GM23338 (cell line): Measurements from ENCODE around the gene DPYD.

Experiments used
- POLR2AphosphoS5 ChIP-seq: IDR thresholded peaks from 2 replicates; pipeline ENCODE4 v1.6.1; 2016; ENCODE audit warnings: antibody characterized with exemption, low read depth
- TF ChIP-seq, protein P1 (sequence below), 2 experiments: fragments of 200-600 bp in 1 of 2; sonication (generic) in 1 of 2; conservative IDR thresholded peaks; 2 replicates each; pipeline versions ENCODE4 v1.5.1 to v1.6.1; 2016 to 2017; ENCODE audit warnings: antibody characterized with exemption in 2 of 2, low read depth in 2 of 2, mild to moderate bottlenecking in 2 of 2, moderate library complexity in 1 of 2

GRCh38 chr1:97845805-97846204 lies 75.0 kb downstream of the DPYD start:
- TF ChIP-seq, protein P1, sequence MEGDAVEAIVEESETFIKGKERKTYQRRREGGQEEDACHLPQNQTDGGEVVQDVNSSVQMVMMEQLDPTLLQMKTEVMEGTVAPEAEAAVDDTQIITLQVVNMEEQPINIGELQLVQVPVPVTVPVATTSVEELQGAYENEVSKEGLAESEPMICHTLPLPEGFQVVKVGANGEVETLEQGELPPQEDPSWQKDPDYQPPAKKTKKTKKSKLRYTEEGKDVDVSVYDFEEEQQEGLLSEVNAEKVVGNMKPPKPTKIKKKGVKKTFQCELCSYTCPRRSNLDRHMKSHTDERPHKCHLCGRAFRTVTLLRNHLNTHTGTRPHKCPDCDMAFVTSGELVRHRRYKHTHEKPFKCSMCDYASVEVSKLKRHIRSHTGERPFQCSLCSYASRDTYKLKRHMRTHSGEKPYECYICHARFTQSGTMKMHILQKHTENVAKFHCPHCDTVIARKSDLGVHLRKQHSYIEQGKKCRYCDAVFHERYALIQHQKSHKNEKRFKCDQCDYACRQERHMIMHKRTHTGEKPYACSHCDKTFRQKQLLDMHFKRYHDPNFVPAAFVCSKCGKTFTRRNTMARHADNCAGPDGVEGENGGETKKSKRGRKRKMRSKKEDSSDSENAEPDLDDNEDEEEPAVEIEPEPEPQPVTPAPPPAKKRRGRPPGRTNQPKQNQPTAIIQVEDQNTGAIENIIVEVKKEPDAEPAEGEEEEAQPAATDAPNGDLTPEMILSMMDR (conservative IDR thresholded peaks at IDR 0.05; ENCODE audit: low read depth in 2 of 2) = no peak
- no peak for TF ChIP-seq POLR2AphosphoS5
